Karpas-422 (cell line): ENCODE measurements around the gene PCDHB13. TPM values are rescaled to one million over a fixed set of nuclear protein-coding genes. Genes with fewer than 3 reads are reported as not detected.
"Not testable (repeated sequence)": the region's sequence is repeated elsewhere in the genome, so short reads cannot be mapped to it uniquely, and the experiment has no call there.

Experiments used
- DNase-seq: peaks from one replicate; pipeline ENCODE4 v3.0.0-alpha.2; 2015
- H2AFZ ChIP-seq: fragments of 200-600 bp; sonication (generic); 2 replicates; pipeline ENCODE4 v1.6.1; 2014; ENCODE audit warnings: antibody characterized with exemption, low read length, mixed read lengths
- H3K27ac ChIP-seq: fragments of 200-600 bp; sonication (generic); 2 replicates; pipeline ENCODE4 v1.5.1; 2014; ENCODE audit warnings: mild to moderate bottlenecking, low read length, moderate library complexity
- H3K27me3 ChIP-seq: fragments of 200-600 bp; sonication (generic); 2 replicates; pipeline ENCODE4 v1.6.1; 2014; ENCODE audit warnings: low read length, mixed read lengths
- H3K36me3 ChIP-seq: fragments of 200-600 bp; sonication (generic); 2 replicates; pipeline ENCODE4 v1.6.1; 2014; ENCODE audit warnings: low read length, mixed read lengths; ENCODE audit not compliant: insufficient read depth
- H3K4me1 ChIP-seq: fragments of 200-600 bp; sonication (generic); 2 replicates; pipeline ENCODE4 v1.6.1; 2014; ENCODE audit warnings: mild to moderate bottlenecking, low read length, mixed read lengths
- H3K4me2 ChIP-seq: fragments of 200-600 bp; sonication (generic); 2 replicates; pipeline ENCODE4 v1.6.1; 2014; ENCODE audit warnings: low read length, low read depth, mild to moderate bottlenecking; ENCODE audit not compliant: poor library complexity, severe bottlenecking
- H3K4me3 ChIP-seq: fragments of 200-600 bp; sonication (generic); 2 replicates; pipeline ENCODE4 v1.5.1; 2014; ENCODE audit warnings: mild to moderate bottlenecking, antibody characterized with exemption, low read length, mixed read lengths
- H3K79me2 ChIP-seq: fragments of 200-600 bp; sonication (generic); 2 replicates; pipeline ENCODE4 v1.6.1; 2014; ENCODE audit warnings: mild to moderate bottlenecking, low read length, mixed read lengths
- H3K9ac ChIP-seq: fragments of 200-600 bp; sonication (generic); 2 replicates; pipeline ENCODE4 v1.6.0; 2014; ENCODE audit warnings: low read length
- H3K9me2 ChIP-seq: fragments of 200-600 bp; sonication (generic), shearing (Covaris generic); replicated peaks from 2 replicates; pipeline ENCODE4 v1.6.0; 2014; ENCODE audit warnings: mild to moderate bottlenecking, low read length, moderate library complexity; ENCODE audit not compliant: insufficient read depth
- H3K9me3 ChIP-seq: fragments of 300-700, 200-600 bp; sonication (generic); 2 replicates; pipeline ENCODE4 v1.6.1; 2014; ENCODE audit warnings: low read length, mixed read lengths
- H4K20me1 ChIP-seq: fragments of 200-600 bp; sonication (generic); 2 replicates; pipeline ENCODE4 v1.6.1; 2014; ENCODE audit warnings: mild to moderate bottlenecking, antibody characterized with exemption, low read length, low read depth; ENCODE audit not compliant: insufficient read depth
- total RNA-seq: library from RNA; depleted of rRNA; stranded (reverse); fragments of >200 nt; shearing (Covaris generic); gene quantifications from 2 replicates; pipeline ENCODE4 v1.2.3, GENCODE V29; 2014; ENCODE audit warnings: low replicate concordance

The PCDHB13 gene
- total RNA-seq, 1 experiment from 2014 or later: 0.19 TPM

GRCh38 chr5:141215504-141215903 is 1.8 kb downstream of the PCDHB13 start:
- H2AFZ ChIP-seq, H3K4me3 ChIP-seq, H3K4me1 ChIP-seq, H4K20me1 ChIP-seq, H3K9me3 ChIP-seq, H3K9me2 ChIP-seq, H3K27ac ChIP-seq, H3K9ac ChIP-seq, H3K36me3 ChIP-seq, H3K79me2 ChIP-seq, H3K4me2 ChIP-seq, H3K27me3 ChIP-seq, DNase-seq: not testable (repeated sequence)

- not testable (repeated sequence) for H3K9ac ChIP-seq, H3K36me3 ChIP-seq, H3K4me2 ChIP-seq, H4K20me1 ChIP-seq, DNase-seq, H3K9me2 ChIP-seq, H3K4me1 ChIP-seq, H2AFZ ChIP-seq, H3K79me2 ChIP-seq, H3K27me3 ChIP-seq, H3K27ac ChIP-seq, H3K4me3 ChIP-seq, H3K9me3 ChIP-seq
Observed at GRCh38 chr5:141216035-141216434, 2.3 kb downstream of the PCDHB13 start.

- Histone ChIP-seq H3K9ac (peak within 1 kb of the TSS; percentile 69), H2AFZ (peak within 1 kb of the TSS; percentile 88), H3K4me3 (peak within 1 kb of the TSS; percentile 66)
Observed at GRCh38 chr5:141223112-141223783, 9.5 kb downstream of the PCDHB13 start, which contains the start of gene PCDHB14. Gene PCDHB14 (plus strand): TSS chr5:141223343. CDS start chr5:141223506, 163 bp downstream.

GRCh38 chr5:141224844-141225243 is 11.1 kb downstream of the PCDHB13 start:
- H3K4me1 ChIP-seq: peaks cover 13% of the 10 kb centered on the region
- H3K36me3 ChIP-seq, H3K9ac ChIP-seq, DNase-seq, H3K9me3 ChIP-seq, H3K79me2 ChIP-seq, H3K27me3 ChIP-seq, H3K4me3 ChIP-seq, H4K20me1 ChIP-seq, H3K4me2 ChIP-seq, H3K9me2 ChIP-seq, H3K27ac ChIP-seq, H2AFZ ChIP-seq: not testable (repeated sequence)

More at GRCh38 chr5:141223112-141223783, 9.5 kb downstream of the PCDHB13 start, which contains the start of gene PCDHB14:
- H3K9me3 ChIP-seq: no peaks in the 10 kb centered on the region
- no peak within 1 kb of the TSS for H3K27ac ChIP-seq
- H3K36me3 ChIP-seq: no peaks in the 10 kb centered on the region
- peaks cover 13% of the 10 kb centered on the region for H3K4me1 ChIP-seq
- peak; percentile 87 for DNase-seq
- H3K27me3 ChIP-seq: 0 out of 2 replicates have a peak, but pooled peaks cover 2% of the 10 kb centered on the region
- no peaks in the 10 kb centered on the region for H3K9me2 ChIP-seq
- no peaks in the 10 kb centered on the region for H4K20me1 ChIP-seq
- H3K79me2 ChIP-seq: no peaks in the 10 kb centered on the region
- peak within 1 kb of the TSS; percentile 74 for H3K4me2 ChIP-seq

GRCh38 chr5:141225421-141225820 is 11.7 kb downstream of the PCDHB13 start:
- H3K4me1 ChIP-seq: peaks cover 13% of the 10 kb centered on the region
- H3K4me3 ChIP-seq, H3K9me3 ChIP-seq, H3K4me2 ChIP-seq, DNase-seq, H3K27me3 ChIP-seq, H3K36me3 ChIP-seq, H3K9ac ChIP-seq, H3K27ac ChIP-seq, H2AFZ ChIP-seq, H3K9me2 ChIP-seq, H4K20me1 ChIP-seq, H3K79me2 ChIP-seq: not testable (repeated sequence)

GRCh38 chr5:141234109-141234667 is 20.5 kb downstream of the PCDHB13 start:
- Histone ChIP-seq H3K36me3 (no peaks in the 10 kb centered on the region), H3K4me2 (no peak overlapping the region), H3K9ac (no peak overlapping the region), H4K20me1 (no peaks in the 10 kb centered on the region), H2AFZ (no peak overlapping the region), H3K4me3 (no peak overlapping the region), H3K79me2 (no peaks in the 10 kb centered on the region), H3K9me2 (no peaks in the 10 kb centered on the region), H3K27me3 (no peaks in the 10 kb centered on the region), H3K4me1 (no peaks in the 10 kb centered on the region), H3K9me3 (peaks cover 4% of the 10 kb centered on the region; the same call in 1 of the 2 replicates), H3K27ac (no peak overlapping the region)
- DNase-seq: no peak

- not testable (repeated sequence) for H3K27ac ChIP-seq, H3K9me2 ChIP-seq, H3K4me2 ChIP-seq, H2AFZ ChIP-seq, H4K20me1 ChIP-seq, H3K9me3 ChIP-seq, H3K79me2 ChIP-seq, H3K4me3 ChIP-seq, H3K9ac ChIP-seq, H3K36me3 ChIP-seq, H3K27me3 ChIP-seq, H3K4me1 ChIP-seq, DNase-seq
Observed at GRCh38 chr5:141235922-141236321, 22.2 kb downstream of the PCDHB13 start.

- Histone ChIP-seq H3K79me2 (no peaks in the 10 kb centered on the region), H3K27me3 (no peaks in the 10 kb centered on the region), H3K9me3 (peaks cover 4% of the 10 kb centered on the region), H4K20me1 (no peaks in the 10 kb centered on the region), H3K9ac (no peak overlapping the region), H3K4me3 (no peak overlapping the region), H3K9me2 (no peaks in the 10 kb centered on the region), H3K27ac (no peak overlapping the region), H2AFZ (no peak overlapping the region), H3K36me3 (no peaks in the 10 kb centered on the region), H3K4me1 (no peaks in the 10 kb centered on the region), H3K4me2 (no peak overlapping the region)
- DNase-seq: no peak
Observed at GRCh38 chr5:141236516-141237313, 23.0 kb downstream of the PCDHB13 start.
